KOPT-K1 (cell line): ENCODE data around the gene SOD3.

Source experiments
- H3K27ac ChIP-seq: fragments of 200-600 bp; sonication (generic); 2 replicates; pipeline ENCODE4 v1.5.1; 2016; ENCODE audit warnings: antibody characterized with exemption, mild to moderate bottlenecking, low read depth, low read length; ENCODE audit not compliant: poor library complexity, severe bottlenecking
- H3K36me3 ChIP-seq: fragments of 200-600 bp; sonication (generic); 2 replicates; pipeline ENCODE4 v1.5.1; 2017; ENCODE audit warnings: antibody characterized with exemption, mild to moderate bottlenecking, low read length, moderate library complexity; ENCODE audit not compliant: insufficient read depth
- H3K9me3 ChIP-seq: fragments of 200-600 bp; sonication (generic); 2 replicates; pipeline ENCODE4 v1.5.1; 2017; ENCODE audit warnings: antibody characterized with exemption, low read length, mild to moderate bottlenecking; ENCODE audit not compliant: insufficient read depth, poor library complexity, severe bottlenecking

The SOD3 gene

GRCh38 chr4:24770032-24770584 lies 25.3 kb upstream of the SOD3 start:
- Histone ChIP-seq H3K36me3 (no peaks in the 10 kb centered on the region), H3K9me3 (no peaks in the 10 kb centered on the region), H3K27ac (no peak overlapping the region)

- H3K36me3 ChIP-seq, result no peaks in the 10 kb centered on the region
- H3K9me3 ChIP-seq, result no peaks in the 10 kb centered on the region
- no peak overlapping the region for H3K27ac ChIP-seq
Observed at GRCh38 chr4:24770667-24771066, 24.7 kb upstream of the SOD3 start.

GRCh38 chr4:24771241-24771640 lies 24.1 kb upstream of the SOD3 start:
- Histone ChIP-seq H3K27ac (no peak overlapping the region), H3K9me3 (no peaks in the 10 kb centered on the region), H3K36me3 (no peaks in the 10 kb centered on the region)

DNA sequence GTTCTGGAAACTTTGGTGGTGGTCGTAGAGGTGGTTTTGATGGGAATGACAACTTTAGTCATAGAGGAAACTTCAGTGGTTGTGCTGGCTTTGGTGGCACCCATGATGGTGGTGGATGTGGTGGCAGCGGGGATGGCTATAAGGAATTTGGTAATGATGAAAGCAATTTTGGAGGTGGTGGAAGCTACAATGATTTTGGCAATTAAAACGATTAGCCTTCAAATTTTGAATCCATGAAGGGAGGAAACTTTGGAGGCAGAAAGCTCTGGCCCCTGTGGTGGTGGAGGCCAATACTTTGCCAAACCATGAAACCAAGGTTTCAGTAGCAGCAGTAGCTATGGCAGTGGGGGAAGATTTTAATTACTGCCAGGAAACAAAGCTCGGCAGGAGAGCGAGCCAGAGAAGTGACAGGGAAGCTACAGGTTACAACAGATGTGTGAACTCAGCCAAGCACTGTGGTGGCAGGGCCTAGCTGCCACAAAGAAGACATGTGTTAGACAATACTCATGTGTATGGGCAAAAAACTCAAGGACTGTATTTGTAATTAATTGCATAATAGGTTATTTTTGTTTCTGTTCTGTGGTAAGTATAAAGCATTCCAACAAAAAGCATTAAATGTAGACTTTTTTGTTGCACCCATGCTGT lies 23.2 kb upstream of the SOD3 start:
- Histone ChIP-seq H3K27ac (no peak overlapping the region), H3K9me3 (no peaks in the 10 kb centered on the region), H3K36me3 (no peaks in the 10 kb centered on the region)

GRCh38 chr4:24772952-24773351 lies 22.4 kb upstream of the SOD3 start:
- no peak overlapping the region for H3K27ac ChIP-seq
- no peaks in the 10 kb centered on the region for H3K36me3 ChIP-seq
- H3K9me3 ChIP-seq, result no peaks in the 10 kb centered on the region

DNA sequence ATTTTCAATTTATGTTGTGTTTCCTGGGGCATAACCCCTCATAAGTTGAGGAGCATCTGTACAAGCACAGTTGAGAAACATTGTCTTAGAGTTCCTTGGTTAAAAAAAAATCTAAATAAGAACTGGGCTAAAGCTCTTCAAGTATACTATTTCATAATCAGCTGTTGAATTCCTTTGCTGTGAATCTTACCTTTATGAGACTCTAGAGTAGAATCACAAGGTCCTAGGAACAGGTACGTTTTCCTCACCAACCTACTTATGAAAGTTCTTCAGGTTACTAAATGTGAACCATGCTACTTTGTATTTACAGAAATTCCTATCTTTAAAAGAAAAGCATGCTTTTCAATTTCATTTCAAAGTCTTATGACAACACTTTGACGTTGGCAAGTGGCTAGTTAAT lies 20.9 kb upstream of the SOD3 start:
- no peaks in the 10 kb centered on the region for H3K36me3 ChIP-seq
- H3K27ac ChIP-seq, result no peak overlapping the region
- H3K9me3 ChIP-seq, result no peaks in the 10 kb centered on the region

DNA sequence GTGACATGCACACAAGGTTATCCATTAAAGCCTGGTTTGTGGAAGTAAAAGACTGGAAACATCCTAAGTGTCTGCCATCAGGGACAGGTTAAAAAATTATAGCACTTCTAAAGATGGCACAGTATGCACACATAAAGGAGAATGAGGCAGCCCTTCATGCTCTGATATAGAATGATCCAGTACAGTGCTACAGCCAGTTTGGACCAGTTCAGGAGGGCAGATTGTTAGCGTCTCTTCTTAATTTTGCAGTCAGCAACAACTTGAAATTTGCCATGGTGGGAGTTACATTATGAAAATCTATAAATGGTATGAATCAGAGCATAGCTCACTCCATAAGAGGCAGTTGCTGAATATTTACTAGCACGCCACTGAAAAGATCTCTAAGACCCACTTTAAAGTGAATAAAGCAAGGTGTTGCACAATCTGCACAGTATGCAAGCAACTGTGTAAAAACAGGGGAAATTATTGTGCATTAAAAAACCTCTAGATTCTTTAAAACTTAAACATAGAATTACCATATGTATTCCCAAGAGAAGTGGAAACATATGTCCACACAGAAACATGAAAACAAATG lies 20.3 kb upstream of the SOD3 start:
- H3K36me3 ChIP-seq, result no peaks in the 10 kb centered on the region
- no peak overlapping the region for H3K27ac ChIP-seq
- H3K9me3 ChIP-seq, result no peaks in the 10 kb centered on the region

GRCh38 chr4:24775750-24776149 lies 19.6 kb upstream of the SOD3 start:
- Histone ChIP-seq H3K9me3 (no peaks in the 10 kb centered on the region), H3K27ac (no peak overlapping the region), H3K36me3 (no peaks in the 10 kb centered on the region)

DNA sequence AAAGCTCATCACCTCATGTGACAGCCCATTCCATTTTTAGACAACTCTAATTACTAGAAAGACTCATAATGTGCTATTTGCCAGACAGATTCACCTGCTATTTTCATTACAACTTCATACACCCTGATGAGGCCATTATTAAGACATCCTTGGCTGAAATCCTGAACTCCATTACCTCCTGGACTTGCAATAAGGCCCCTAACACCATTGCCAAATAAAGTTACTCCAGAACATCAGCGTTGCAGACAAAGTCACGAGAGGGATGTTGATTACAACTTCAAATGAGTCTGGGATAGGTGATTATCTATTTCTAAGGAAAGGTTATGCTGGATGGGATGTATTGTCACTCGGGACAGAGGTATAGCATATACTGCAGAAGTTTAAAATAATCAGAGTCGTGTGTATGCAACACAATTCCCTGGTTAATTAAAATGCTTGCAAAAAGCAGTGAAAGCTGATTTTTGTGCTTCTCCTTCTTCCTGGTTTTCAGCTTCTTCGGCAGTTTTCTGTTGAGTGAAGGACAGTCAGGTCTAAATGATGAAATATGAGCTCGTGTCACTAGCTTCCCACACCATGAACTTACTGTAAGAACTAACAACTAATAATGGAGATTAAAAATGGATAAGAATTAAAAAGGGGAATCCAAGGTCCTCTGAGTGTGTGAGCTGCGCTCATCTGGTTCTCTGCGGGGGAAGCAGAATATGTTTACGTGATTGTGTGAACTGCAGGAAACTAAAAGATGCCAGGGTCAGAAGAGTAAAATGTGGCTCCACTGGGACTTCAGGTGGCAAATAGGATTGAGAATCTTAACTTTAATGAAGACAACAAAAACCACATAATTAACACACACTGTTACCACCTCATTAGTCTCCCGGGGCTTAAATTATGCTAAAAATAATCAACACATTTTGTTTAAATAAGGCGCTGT lies 17.6 kb upstream of the SOD3 start:
- Histone ChIP-seq H3K27ac (no peak overlapping the region), H3K9me3 (no peaks in the 10 kb centered on the region), H3K36me3 (no peaks in the 10 kb centered on the region)

GRCh38 chr4:24778464-24779225 lies 16.7 kb upstream of the SOD3 start:
- no peak overlapping the region for H3K27ac ChIP-seq
- no peaks in the 10 kb centered on the region for H3K9me3 ChIP-seq
- H3K36me3 ChIP-seq, result no peaks in the 10 kb centered on the region

GRCh38 chr4:24780936-24781495 lies 14.4 kb upstream of the SOD3 start:
- H3K9me3 ChIP-seq, result no peaks in the 10 kb centered on the region
- no peak overlapping the region for H3K27ac ChIP-seq
- no peaks in the 10 kb centered on the region for H3K36me3 ChIP-seq

- Histone ChIP-seq H3K9me3 (no peaks in the 10 kb centered on the region), H3K27ac (no peak overlapping the region), H3K36me3 (no peaks in the 10 kb centered on the region)
Observed at GRCh38 chr4:24781999-24782745, 13.2 kb upstream of the SOD3 start.

GRCh38 chr4:24783506-24783905 lies 11.9 kb upstream of the SOD3 start:
- Histone ChIP-seq H3K27ac (no peak overlapping the region), H3K36me3 (no peaks in the 10 kb centered on the region), H3K9me3 (no peaks in the 10 kb centered on the region)

GRCh38 chr4:24791043-24791442 lies 4.3 kb upstream of the SOD3 start:
- Histone ChIP-seq H3K36me3 (no peaks in the 10 kb centered on the region), H3K27ac (no peak overlapping the region), H3K9me3 (no peaks in the 10 kb centered on the region)
